ENCODE results near the gene FAM25A.
"Not testable (repeated sequence)": the region's sequence is repeated elsewhere in the genome, so short reads cannot be mapped to it uniquely, and the experiment has no call there.

Gene FAM25A

GRCh38 chr10:87020056-87020455, at the start of gene FAM25A:
TSS of gene FAM25A (plus strand) at chr10:87020294. CDS start at chr10:87020325, 31 bp downstream.
- not testable (repeated sequence) for DNase-seq

GRCh38 chr10:86970982-86971231, 49.2 kb upstream of the FAM25A start:
- DNase-seq = no peak

GRCh38 chr10:86971232-86971991, 48.7 kb upstream of the FAM25A start:
- peak; percentile 63 for DNase-seq

- DNase-seq = no peak
Observed at GRCh38 chr10:86972613-86973380, 47.3 kb upstream of the FAM25A start.

- DNase-seq = no peak
Observed at GRCh38 chr10:86974484-86974883, 45.6 kb upstream of the FAM25A start.

- DNase-seq = no peak
Observed at GRCh38 chr10:86976362-86977056, 43.6 kb upstream of the FAM25A start.

GRCh38 chr10:86978457-86978856, 41.6 kb upstream of the FAM25A start:
- not testable (repeated sequence) for DNase-seq

- DNase-seq = no peak
Observed at GRCh38 chr10:86979296-86979818, 40.7 kb upstream of the FAM25A start.

GRCh38 chr10:86979977-86980448, 40.1 kb upstream of the FAM25A start:
- no peak for DNase-seq

- not testable (repeated sequence) for DNase-seq
Observed at GRCh38 chr10:86981020-86981419, 39.1 kb upstream of the FAM25A start.

- DNase-seq = no peak
Observed at GRCh38 chr10:86981716-86982115, 38.4 kb upstream of the FAM25A start.

- DNase-seq = not testable (repeated sequence)
Observed at GRCh38 chr10:86984498-86984897, 35.6 kb upstream of the FAM25A start.

GRCh38 chr10:86988520-86988919, 31.6 kb upstream of the FAM25A start:
- no peak for DNase-seq

GRCh38 chr10:86991362-86991761, 28.7 kb upstream of the FAM25A start:
- not testable (repeated sequence) for DNase-seq

- DNase-seq = no peak
Observed at GRCh38 chr10:86992456-86992855, 27.6 kb upstream of the FAM25A start.

- no peak for DNase-seq
Observed at GRCh38 chr10:86992929-86993328, 27.2 kb upstream of the FAM25A start.

- DNase-seq = not testable (repeated sequence)
Observed at GRCh38 chr10:86999802-87000403, 20.2 kb upstream of the FAM25A start.

GRCh38 chr10:87000491-87000890, 19.6 kb upstream of the FAM25A start:
- no peak for DNase-seq

GRCh38 chr10:87007124-87007523, 13.0 kb upstream of the FAM25A start:
- not testable (repeated sequence) for DNase-seq

- not testable (repeated sequence) for DNase-seq
Observed at GRCh38 chr10:87007674-87008073, 12.4 kb upstream of the FAM25A start.

GRCh38 chr10:87008303-87008702, 11.8 kb upstream of the FAM25A start:
- DNase-seq = not testable (repeated sequence)

GRCh38 chr10:87009134-87009696, 10.9 kb upstream of the FAM25A start:
- DNase-seq = not testable (repeated sequence)

- DNase-seq = not testable (repeated sequence)
Observed at GRCh38 chr10:87013528-87013927, 6.6 kb upstream of the FAM25A start.

Measured in NCI-H2171 (cell line).